Stimulated activated CD8-positive, alpha-beta memory T cell treated with anti-CD3 and anti-CD28 coated beads, Interleukin-15, amount 100 ng/mL, for 1 hour (primary cell): ENCODE results near the gene ILF3.

ENCODE experiments used
- DNase-seq: peaks from one replicate; pipeline ENCODE4 v3.0.0-alpha.2; 2020; ENCODE audit warnings: low read depth

Gene ILF3

GRCh38 chr19:10653732-10654609 is at the start of gene ILF3:
Gene ILF3 (plus strand): TSS chr19:10654346. CDS start chr19:10670606, 16,260 bp downstream.
- peak; percentile 100 for DNase-seq

DNA sequence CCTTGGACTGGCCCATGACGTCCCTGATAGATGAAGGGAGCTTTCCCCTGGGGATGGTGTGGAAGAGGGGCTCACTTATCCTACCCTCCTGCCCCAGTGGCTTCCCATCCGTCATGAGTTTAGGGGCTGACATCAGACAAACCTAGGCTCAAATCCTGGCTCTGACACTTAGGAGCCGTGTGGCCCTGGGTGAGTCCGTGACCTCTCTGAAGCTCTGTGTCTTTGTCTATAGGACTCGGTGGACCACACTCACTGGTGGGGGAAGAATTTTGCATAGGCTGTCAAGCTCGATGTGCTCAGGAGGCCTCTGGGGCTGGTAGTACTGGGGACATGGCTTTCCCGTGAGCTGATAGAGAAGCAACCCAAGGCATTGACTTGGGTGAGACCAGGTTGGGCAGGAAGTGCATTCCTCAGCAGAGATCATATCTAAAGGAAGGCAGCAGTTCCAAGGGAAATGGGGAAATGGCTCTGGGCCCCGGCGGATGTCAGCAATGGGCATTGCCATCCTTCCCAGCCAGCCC is 49.6 kb upstream of the ILF3 start:
- no peak for DNase-seq

DNA sequence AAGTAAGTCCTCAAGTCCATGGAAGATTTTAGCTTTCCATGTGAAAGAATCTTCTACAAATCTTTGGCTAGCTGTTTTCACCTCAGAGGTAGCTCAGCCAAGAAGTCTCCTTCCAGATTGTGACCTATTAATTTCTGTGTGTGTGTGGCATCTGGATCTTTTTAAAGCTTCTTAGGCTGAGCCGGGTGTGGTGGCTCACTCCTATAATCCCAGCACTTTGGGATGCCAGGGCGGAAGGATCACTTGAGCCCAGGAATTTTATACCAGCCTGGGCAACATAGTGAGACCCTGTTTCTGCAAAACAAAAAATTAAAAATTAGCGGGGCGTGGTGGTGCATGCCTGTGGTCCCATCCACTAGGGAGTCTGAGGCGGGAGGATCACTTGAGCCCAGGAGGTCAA is 42.2 kb upstream of the ILF3 start:
- no peak for DNase-seq

DNA sequence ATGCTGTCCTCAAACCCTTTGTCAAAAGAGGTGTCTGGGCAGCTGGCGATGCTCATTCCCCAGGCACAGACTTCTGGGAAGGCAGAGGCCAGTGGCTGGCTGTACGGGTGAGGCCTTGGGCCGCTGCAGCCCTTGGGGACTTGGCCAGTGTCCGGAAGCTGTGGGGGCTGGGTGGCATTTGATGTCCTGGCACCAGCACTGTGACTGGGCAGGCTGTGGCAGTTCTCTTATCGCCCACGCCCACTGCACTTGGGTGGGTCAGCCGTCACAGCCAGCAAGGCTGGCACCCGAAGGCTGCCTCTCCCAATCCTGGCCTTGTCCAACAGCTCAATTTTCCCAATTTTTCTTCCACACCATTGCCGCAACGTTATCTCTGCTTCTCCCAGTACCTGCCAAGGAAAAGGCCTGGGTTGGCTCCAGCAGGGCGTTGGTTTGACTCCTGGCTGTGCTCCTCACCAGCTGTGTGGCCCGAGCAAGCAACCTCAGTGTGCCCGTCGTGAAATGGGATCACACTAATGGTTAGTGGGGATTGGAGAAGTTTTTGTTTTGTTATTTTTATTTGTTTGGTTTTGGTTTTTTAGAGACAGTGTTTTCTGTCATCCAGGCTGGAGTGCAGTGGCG is 41.5 kb upstream of the ILF3 start:
- DNase-seq, result no peak

DNA sequence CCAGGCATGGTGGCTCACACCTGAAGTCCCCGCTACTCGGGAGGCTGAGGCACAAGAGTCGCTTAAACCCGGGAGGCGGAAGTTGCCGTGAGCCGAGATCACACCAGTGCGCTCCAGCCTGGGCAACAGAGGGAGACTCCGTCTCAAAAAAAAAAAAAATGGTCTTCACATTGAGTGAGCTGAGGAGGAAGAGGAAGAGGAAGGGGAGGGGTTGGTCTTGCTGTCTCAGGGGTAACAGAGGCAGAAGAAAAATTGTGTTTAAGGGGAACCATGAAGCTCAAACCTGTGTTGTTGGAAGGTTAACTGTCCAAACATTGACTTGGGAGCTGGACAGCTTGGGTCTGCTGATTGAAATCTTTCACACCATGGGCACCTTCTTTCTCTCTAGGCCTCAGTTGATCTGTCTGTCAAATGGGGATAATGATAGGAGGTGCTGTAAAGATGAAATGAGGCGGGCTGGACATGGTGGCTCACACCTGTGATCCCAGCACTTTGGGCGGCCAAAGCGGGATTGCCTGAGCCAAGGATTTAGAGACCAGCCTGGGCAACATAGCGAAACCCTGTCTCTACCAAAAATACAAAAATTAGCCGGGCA is 38.6 kb upstream of the ILF3 start:
- no peak for DNase-seq

GRCh38 chr19:10617409-10618121 is 36.6 kb upstream of the ILF3 start:
- DNase-seq, result no peak

DNA sequence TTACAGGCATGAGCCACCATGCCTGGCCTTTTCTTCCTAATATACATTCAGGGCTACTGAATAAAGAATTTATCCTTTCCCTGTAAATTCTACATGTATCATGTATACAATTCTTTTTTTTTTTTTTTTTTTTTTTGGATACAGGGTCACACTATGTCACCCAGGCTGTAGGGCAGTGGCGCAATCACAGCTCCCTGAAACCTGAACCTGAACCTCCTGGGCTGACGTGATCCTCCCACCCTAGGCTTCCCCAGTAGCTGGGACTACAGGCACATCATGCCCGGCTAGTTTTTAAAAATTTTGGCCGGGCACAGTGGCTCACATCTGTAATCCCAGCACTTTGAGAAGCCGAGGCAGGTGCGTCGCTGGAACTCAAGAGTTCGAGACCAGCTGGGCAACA is 35.3 kb upstream of the ILF3 start:
- no peak for DNase-seq

GRCh38 chr19:10620786-10621185 is 33.4 kb upstream of the ILF3 start:
- no peak for DNase-seq

GRCh38 chr19:10621966-10622365 is 32.2 kb upstream of the ILF3 start:
- DNase-seq, result no peak

DNA sequence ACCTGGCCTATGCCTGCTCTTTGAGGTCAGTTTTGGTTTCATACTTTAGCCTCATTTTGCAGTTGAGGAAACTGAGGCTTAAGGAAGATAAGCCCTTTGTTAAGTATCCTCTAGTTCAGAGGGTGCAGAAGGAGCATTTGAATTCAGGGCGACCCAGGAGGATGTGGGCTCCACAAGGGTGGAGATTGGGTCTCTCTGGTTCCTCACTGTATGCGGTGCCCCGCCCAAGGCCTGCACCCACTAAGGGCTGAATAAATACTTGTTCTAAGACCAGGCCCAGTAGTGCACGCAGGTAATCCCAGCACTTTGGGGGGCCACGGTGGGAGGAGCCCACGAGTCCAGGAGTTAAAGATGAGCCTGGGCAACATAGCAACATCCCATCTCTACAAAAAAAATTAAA is 29.6 kb upstream of the ILF3 start:
- DNase-seq, result no peak

DNA sequence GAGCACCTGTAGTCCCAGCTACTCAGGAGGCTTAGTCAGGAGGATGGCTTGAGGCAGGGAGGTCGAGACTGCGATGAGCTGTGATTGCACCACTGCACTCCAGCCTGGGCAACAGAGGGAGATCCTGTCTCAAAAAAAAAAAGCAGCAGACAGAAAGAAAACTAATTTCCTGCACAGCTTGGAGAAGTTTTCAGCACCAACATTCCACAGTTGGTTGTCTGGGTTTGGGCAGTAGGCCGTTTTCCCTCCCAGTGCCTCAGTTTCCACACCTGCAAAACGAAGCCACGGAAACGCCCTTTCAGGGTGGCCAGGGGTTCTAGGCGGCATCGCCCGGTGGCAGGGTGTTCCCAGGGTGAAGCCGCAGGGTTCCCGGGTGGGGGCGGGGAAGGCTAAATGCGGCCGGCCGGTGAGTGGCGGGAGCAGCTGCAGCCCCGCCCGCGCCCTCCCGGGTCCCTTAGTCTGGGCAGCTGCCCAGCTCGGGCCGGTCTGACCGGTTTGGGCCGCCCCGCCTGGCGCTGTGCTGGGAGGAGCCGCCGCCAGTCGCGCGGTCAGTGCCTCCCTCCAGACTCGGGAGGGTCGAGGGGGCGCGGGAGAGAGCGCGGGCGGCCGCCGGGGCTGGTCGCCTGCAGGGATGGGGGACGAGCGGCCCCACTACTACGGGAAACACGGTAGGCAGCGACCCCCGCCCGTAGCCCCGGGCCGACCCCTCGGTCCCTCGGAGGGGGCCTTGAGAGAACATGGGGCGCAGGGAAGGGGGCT is 29.0 kb upstream of the ILF3 start, which contains the start of gene SLC44A2:
Gene SLC44A2 (plus strand): TSS at position 551 of the 759 bp plus-strand sequence. CDS start 81 bp downstream, at position 632.
- DNase-seq, result no peak

- no peak for DNase-seq
Measured at GRCh38 chr19:10625762-10626138, 28.4 kb upstream of the ILF3 start.

- DNase-seq, result no peak
Measured at GRCh38 chr19:10631874-10632273, 22.3 kb upstream of the ILF3 start.

DNA sequence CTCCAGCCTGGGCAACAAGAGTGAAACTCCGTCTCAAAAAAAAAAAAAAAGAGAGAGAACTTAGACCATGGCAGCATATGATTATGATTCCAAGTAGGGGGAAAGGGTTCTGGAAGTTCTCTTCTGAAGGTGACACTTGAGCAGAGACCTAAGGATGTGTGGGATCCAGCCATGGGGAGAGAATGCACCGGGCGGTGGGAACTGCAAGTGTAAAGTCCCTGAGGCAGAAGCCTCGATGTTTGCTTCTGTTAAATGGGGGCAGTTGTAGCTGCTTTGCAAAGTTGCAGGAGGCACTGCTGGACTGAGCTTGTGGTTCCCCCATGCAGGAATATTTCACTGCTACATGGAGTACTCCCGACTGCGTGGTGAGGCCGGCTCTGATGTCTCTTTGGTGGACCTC is 19.7 kb upstream of the ILF3 start:
- no peak for DNase-seq

DNA sequence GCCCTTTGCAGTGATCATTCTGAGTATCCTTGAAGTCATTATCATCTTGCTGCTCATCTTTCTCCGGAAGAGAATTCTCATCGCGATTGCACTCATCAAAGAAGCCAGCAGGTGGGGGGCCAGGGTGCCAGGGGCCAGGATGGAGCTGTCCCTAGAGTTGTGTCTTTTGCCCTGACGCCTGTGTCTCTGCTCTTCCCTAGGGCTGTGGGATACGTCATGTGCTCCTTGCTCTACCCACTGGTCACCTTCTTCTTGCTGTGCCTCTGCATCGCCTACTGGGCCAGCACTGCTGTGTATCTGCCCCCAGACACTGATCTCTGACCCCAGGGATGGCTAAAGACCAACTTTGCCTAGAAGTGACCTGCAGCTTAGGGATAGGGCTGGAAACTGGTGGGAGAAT is 19.2 kb upstream of the ILF3 start:
- no peak for DNase-seq

GRCh38 chr19:10636304-10636972 is 17.7 kb upstream of the ILF3 start:
- no peak for DNase-seq

DNA sequence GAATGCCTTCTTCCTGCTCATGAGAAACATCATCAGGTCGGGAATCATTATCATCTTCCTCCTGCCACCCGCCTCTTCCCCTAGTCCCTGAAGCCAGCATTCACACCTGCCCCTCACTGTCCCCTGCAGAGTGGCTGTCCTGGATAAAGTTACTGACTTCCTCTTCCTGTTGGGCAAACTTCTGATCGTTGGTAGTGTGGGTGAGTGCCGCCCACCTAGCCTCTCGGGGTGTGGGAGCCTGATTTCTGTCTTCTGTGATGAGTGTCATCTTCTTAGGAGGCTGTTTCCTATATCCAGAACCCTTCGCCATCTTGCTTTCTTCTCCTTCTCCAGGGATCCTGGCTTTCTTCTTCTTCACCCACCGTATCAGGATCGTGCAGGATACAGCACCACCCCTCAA is 16.3 kb upstream of the ILF3 start:
- DNase-seq, result no peak

- DNase-seq, result no peak
Measured at GRCh38 chr19:10639836-10640235, 14.3 kb upstream of the ILF3 start.

- no peak for DNase-seq
Measured at GRCh38 chr19:10640361-10640760, 13.8 kb upstream of the ILF3 start.

DNA sequence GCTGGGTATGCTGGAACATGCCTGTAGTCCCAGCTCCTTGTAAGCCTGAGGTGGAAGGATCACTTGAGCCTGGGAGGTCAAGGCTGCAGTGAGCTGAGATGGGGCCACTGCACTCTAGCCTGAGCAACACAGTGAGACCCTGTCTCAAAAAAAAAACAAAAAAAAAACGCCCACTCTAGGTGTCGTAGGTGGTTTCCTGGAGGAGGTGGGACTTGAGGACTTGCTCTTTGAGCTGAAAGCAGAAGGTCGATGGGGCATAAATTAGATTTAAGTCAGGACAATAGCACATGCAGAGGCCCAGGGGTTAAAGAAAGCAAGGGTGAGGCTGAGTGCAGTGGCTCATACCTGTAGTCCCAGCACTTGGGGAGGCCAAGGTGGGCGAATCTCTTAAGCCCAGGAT is 12.9 kb upstream of the ILF3 start:
- no peak for DNase-seq
